NT2/D1 (cell line): ENCODE results near the gene NFIA.

ENCODE experiments used
- SUZ12 ChIP-seq: IDR thresholded peaks from 2 replicates; pipeline ENCODE4 v1.6.1; 2011; ENCODE audit not compliant: insufficient read length, insufficient read depth; ENCODE audit errors: extremely low read depth
- YY1 ChIP-seq: IDR thresholded peaks from 2 replicates; pipeline ENCODE4 v1.6.1; 2011; ENCODE audit not compliant: insufficient read length, insufficient read depth
- ZNF274 ChIP-seq: IDR thresholded peaks from 2 replicates; pipeline ENCODE4 v1.6.1; 2011; ENCODE audit warnings: mild to moderate bottlenecking, low read depth, low read length

DNA sequence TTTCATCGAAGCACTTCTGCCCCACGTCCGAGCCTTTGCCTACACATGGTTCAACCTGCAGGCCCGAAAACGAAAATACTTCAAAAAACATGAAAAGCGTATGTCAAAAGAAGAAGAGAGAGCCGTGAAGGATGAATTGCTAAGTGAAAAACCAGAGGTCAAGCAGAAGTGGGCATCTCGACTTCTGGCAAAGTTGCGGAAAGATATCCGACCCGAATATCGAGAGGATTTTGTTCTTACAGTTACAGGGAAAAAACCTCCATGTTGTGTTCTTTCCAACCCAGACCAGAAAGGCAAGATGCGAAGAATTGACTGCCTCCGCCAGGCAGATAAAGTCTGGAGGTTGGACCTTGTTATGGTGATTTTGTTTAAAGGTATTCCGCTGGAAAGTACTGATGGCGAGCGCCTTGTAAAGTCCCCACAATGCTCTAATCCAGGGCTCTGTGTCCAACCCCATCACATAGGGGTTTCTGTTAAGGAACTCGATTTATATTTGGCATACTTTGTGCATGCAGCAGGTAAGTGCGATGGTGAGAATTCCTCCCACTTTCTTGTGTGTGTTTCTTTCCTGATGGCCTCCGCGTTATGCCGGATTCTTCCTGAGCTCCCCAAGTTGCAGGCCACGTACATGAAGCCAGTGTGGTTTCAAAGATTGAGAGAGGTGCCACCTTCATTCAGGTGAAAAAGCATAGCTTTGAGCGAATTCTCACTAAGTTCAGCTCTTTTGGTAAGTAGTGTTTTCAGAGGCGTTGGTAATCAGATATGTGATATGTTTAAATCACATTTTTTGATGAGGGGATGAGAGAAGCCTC, 6.0 kb downstream of the NFIA start:
- TF ChIP-seq YY1 = no peak
- no peak for TF ChIP-seq ZNF274
- no peak for TF ChIP-seq SUZ12
